Stimulated activated CD4-positive, alpha-beta T cell treated with anti-CD3 and anti-CD28 coated beads, Interleukin-15, amount 100 ng/mL, for 1 hour (primary cell): ENCODE results near the gene PRAF2.

ENCODE experiments used
- DNase-seq, 2 donors: peaks; one replicate each; pipeline ENCODE4 v3.0.0-alpha.2; 2020; ENCODE audit warnings: low read depth in 1 of 2, low spot score in 1 of 2

The PRAF2 gene

DNA sequence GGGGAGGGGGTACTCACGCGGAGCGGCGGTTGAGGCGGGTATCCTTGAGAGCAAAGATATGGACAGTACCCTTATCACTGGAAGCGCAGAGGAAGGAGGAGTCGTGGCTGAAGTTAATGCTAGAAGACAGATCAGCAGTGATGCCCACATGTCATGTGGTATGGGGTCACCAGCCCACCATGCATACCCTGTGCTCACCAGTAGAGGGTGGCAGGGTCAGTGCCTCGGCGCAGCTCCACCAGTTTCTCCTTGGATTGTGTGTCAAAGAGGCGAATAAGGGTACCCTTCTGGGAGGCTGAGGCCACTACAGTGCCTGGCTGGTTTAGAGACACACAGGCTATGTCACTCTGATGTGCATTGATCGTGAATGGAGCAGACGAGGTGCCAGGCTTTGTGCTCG lies 1.5 kb upstream of the PRAF2 start:
- no peak for DNase-seq

DNA sequence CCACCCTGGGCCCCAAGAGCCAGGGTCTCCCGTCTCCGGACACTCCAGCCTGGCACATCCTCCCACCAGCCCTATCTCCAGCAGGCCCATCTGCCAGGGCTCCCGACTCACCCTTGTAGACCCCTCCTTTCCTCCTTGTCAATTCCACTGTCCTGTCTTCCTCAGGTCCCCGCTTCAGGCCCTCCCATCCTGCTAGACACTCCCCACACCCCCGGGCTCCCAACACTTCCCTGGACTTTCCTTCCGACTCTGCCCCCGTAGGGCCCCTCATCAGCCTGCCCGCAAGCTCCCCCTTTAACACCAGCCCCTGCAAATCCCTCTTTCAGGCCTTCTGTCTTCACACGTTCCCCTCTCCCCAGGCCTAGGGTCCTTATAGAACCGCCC lies 1.1 kb downstream of the PRAF2 start:
- no peak for DNase-seq

DNA sequence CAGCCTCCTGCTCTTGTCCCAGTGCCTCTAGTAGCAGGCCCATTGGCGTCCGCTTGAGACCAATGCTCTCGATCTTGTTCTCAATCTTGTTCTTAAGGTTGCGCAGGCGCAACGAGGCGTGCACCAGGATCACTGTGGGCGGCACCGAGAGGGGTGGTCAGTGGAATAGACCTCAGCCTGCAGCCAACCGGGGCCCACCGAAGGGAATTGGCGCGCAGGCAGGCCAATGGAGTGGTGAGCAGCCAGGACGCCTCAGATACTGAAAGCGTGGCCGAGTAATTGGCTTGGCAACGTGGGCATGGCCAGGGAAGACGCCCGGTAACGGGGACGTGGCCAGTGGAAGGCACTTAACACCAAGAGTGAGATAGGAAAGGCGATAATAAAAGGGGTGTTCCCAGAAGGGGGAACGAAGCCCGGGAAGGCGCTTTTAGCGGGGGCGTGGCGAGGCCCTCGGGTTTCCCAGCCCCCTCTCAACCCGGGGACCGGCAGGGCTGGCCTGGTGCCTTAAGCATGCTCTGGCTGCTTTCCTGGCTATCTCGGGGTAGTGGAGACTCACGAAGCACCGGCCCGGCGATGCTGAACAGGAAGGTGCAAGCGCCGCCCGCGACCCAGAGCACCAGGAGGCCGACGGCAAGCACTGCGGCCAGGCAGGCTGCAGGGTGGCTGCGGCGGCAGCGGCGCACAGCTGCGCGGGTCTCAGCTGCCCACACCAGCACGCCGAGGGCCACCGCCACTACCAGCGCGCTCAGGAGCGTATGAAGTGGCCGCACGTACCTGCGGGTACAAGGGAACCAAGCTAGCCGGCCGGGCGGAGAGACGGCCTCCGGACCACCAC lies 1.7 kb downstream of the PRAF2 start:
- DNase-seq = no peak

- DNase-seq = no peak
Measured at GRCh38 chrX:49070988-49071387, 2.8 kb downstream of the PRAF2 start.

DNA sequence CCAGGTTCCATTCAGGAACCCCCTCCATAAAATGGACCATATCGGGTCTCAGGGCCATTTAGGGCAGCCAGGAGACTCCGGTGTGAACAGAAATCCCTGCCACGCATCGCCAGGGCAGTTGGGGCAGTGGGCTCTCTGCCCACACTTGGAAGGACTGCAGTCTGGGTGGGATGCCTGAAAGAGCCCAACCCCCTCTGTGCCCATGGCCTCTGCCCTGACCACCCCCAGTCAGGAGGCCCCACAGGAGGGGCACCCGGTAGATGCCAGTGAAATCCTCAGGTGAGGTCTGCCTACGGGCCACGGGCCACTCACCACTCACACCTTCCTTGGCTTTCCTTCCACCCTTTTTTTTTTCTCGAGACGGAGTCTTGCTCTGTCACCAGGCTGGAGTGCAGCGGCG lies 4.8 kb downstream of the PRAF2 start:
- DNase-seq = no peak

DNA sequence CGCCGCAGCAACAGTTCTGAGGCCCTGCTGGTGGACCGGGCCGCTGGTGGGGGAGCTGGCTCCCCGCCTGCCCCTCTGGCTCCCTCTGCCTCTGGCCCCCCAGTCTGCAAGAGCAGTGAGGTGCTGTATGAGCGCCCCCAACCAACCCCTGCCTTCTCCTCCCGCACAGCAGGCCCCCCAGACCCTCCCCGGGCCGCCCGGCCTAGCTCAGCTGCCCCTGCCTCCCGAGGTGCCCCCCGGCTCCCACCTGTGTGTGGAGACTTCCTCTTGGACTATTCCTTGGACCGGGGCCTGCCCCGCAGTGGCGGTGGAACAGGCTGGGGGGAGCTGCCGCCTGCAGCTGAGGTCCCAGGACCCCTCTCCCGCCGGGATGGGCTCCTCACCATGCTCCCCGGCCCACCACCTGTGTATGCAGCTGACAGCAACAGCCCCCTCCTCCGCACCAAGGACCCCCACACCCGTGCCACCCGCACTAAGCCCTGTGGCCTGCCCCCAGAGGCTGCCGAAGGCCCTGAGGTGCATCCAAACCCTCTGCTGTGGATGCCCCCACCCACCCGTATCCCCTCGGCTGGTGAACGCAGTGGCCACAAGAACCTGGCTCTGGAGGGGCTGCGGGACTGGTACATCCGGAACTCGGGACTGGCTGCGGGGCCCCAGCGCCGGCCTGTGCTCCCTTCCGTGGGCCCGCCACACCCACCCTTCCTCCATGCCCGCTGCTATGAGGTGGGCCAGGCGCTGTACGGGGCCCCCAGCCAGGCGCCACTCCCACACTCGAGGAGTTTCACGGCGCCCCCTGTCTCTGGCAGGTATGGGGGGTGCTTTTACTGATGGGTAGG lies 6.3 kb downstream of the PRAF2 start:
- DNase-seq = no peak

- DNase-seq = no peak
Measured at GRCh38 chrX:49066690-49067089, 7.1 kb downstream of the PRAF2 start.

DNA sequence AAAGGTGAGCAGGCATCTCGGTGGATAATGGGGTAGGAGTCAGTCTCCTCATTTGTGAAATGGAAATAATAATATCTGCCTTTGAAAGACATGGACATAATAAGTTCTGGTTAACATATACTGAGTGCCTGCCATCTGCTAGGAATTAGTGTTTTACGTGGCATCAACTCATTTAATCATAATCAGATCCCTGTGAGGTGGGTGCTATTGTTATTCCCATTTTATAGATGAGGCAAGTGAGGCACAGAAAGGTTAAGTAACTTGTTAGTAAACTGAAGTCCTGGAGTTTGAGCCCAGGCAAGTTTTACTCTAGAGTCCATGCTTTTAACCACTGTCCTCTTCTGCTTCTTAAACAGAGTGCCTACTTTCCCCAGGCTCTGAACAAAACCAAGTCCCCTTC lies 7.5 kb downstream of the PRAF2 start:
- DNase-seq = no peak

DNA sequence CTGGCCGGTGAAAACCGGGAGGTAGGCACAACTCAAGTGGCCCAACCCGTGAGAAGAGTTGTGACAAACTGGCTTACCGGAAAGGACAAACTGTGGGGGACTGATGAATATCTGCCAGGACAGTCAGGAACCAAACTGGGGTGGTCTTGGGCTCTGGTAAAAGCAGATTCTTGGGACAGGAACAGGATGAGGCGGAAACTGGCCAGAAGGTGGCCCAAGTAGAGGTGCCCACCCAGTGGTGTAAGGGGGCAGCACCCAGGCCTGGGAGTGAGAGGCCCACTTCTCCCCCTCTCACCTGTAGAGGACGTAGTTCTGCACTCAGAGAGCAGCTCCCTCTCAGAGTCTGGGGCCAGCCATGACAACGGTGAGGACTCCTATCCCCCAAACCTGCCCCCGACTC lies 9.1 kb downstream of the PRAF2 start:
- no peak for DNase-seq

- no peak for DNase-seq
Measured at GRCh38 chrX:49064303-49064702, 9.5 kb downstream of the PRAF2 start.

DNA sequence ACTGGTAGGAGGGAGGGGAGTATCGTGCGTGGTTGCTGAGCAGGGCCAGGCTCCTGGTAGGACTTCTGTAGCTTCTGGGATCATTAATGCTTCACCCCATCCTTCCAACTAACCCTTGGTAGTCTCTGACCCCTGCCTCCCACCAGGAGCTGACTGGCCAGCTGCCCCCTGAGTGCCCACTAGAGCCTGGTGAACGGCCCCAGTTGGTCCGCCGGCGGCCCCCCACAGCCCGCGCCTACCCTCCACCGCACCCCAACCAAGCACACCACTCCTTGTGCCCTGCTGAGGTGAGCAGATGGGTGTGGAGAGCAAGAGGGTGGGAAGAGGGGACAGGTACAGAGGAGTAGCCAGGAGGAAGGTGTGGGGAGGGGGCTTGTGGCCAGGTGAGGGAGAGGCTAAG lies 10.1 kb downstream of the PRAF2 start:
- DNase-seq = no peak

GRCh38 chrX:49061916-49062315 lies 11.9 kb downstream of the PRAF2 start:
- no peak for DNase-seq

DNA sequence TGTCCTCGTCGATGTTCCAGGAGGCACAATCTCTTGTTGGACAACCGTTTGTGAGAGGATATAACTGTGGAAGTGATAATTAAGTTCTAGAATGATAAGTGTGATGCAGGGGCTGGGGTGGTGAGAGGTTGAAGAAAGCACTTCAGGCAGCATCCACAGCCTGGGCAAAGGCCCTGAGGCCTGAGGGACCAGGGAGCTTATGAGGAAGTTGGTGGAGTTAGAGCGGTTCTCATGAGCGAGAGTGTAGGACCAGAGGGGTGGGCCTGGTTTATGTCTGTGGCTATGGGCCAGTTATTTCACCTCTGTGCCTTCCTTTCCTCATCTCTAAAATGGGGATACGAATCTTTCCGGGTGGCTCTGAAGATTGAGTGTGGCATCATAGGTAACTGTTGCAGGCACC lies 12.3 kb downstream of the PRAF2 start:
- no peak for DNase-seq

- no peak for DNase-seq
Measured at GRCh38 chrX:49060914-49061313, 12.9 kb downstream of the PRAF2 start.

GRCh38 chrX:49059681-49060085 lies 14.1 kb downstream of the PRAF2 start:
- no peak for DNase-seq

DNA sequence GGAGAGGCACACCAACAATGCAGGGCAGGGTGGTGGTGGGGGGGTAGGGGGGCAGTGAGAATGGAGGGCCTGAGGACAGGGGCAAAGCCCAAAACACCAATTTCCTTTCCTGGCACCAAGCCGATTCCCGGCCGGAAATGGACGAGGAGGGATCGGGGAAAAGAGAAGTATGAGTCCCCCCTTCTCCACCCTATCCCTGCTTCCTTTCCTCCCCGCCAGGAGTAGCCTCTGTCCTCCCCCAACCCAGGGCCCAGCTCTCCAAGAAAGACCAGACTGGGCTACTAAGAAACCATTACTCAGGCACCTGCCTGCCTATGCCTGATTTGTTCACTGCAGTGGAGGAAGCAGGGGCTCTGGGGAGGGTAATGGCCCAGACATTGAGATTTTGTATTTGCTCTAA lies 14.6 kb downstream of the PRAF2 start:
- DNase-seq = no peak

DNA sequence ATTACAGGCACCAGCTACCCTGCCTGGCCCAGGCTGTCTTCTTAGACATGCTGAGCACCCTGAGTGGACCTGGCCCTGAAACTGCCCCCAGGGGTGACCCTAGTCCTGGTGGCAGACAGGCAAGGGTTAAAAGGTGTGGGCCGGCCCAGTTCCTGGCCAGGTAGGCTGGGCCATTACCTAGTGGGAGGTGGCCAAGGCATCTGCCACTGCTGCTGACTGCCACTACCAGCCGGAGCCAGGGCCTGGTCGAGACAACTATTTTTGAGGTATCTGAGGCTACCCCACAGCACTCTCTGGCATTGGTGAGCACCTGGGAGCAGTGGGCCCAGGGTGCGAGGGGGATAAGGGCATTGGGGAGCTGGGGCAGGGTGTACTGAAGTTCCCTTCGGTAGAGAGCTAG lies 15.0 kb downstream of the PRAF2 start, which contains the start of gene CCDC120:
TSS of gene CCDC120 (plus strand) at position 206 of the 400 bp plus-strand sequence. CDS start 3,043 bp downstream, outside the sequence.
- no peak for DNase-seq

- no peak for DNase-seq
Measured at GRCh38 chrX:49054073-49054762, 19.6 kb downstream of the PRAF2 start.

DNA sequence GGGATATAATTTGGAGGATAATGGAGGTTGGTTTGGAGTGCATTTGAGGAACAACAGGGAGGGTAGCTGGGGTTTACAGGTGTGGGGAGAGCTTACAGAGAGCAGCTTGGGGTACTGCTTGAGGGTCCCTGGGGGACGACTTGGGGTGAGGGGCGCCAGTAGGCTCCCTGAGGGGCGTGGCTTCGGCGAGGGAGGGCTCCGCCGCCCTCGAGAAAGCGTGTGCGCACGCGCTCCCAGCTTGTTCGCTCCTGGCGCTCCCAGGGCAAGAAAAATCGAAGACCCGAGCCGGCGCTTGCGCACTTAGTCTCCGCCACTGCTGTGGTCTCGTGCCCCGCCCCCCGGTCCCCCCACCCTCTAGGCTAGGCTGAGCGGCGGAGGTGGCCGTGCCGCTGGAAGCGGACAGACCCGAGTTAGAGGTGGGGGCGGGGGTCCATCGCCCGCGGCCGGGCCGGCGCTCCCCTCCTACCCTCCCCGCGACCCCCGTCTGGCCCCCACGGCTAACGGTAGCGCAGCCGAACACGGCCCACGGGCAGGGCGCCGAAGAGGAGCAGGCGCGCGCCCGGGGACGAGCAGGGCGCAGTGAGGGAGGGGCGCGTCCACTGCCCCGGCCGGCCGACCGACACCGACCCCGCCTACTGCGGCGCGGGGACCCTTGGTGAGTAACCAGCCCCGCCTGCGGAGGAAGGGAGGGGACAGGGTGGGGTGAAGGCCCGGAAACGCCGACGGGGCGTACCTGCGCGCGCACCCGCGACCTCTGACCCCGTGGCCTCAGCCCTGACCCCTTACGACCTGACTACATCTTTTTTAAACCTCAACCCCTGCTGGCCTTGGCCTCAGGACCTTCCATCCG lies 20.4 kb downstream of the PRAF2 start:
- peak; percentile 39 to 40 for DNase-seq

- DNase-seq = no peak
Measured at GRCh38 chrX:49043987-49044281, 29.9 kb downstream of the PRAF2 start.
